Testis (tissue), 2 donors: ENCODE data around the gene CORO2B.

ENCODE experiments used
- POLR2A ChIP-seq: fragments of 450-650 bp; IDR thresholded peaks from one replicate; pipeline ENCODE4 v1.6.1; 2017; ENCODE audit warnings: antibody characterized with exemption, mild to moderate bottlenecking, moderate library complexity
- TF ChIP-seq, protein P1 (sequence below), 3 experiments: fragments of 450-650 bp in 2 of 3; fragments of 200-600 bp in 1 of 3; sonication (generic) in 1 of 3; IDR thresholded peaks; one replicate each; pipeline ENCODE4 v1.5.1; 2016 to 2019; ENCODE audit warnings: antibody characterized with exemption in 3 of 3, mild to moderate bottlenecking in 2 of 3, moderate library complexity in 1 of 3

GRCh38 chr15:68721886-68722285, 143.1 kb downstream of the CORO2B start:
- TF ChIP-seq, protein P1, sequence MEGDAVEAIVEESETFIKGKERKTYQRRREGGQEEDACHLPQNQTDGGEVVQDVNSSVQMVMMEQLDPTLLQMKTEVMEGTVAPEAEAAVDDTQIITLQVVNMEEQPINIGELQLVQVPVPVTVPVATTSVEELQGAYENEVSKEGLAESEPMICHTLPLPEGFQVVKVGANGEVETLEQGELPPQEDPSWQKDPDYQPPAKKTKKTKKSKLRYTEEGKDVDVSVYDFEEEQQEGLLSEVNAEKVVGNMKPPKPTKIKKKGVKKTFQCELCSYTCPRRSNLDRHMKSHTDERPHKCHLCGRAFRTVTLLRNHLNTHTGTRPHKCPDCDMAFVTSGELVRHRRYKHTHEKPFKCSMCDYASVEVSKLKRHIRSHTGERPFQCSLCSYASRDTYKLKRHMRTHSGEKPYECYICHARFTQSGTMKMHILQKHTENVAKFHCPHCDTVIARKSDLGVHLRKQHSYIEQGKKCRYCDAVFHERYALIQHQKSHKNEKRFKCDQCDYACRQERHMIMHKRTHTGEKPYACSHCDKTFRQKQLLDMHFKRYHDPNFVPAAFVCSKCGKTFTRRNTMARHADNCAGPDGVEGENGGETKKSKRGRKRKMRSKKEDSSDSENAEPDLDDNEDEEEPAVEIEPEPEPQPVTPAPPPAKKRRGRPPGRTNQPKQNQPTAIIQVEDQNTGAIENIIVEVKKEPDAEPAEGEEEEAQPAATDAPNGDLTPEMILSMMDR (IDR thresholded peaks at IDR 0.05), result no peak
- no peak for TF ChIP-seq POLR2A
